HCT116 (cell line): ENCODE measurements around the gene OR6S1. TPM values are rescaled to one million over a fixed set of nuclear protein-coding genes. Genes with fewer than 3 reads are reported as not detected.
"Not testable (repeated sequence)": the region's sequence is repeated elsewhere in the genome, so short reads cannot be mapped to it uniquely, and the experiment has no call there.

Experiments used
- ATAC-seq: fragments of 200-7000 bp; cut with Tn5 transposase; 2 replicates; pipeline ENCODE4 v1.9.1; 2020; ENCODE audit warnings: mild to moderate bottlenecking, moderate library complexity
- BruUV-seq: library from RNA; stranded (reverse); fragments of 400-500 nt; replicated peaks from 2 replicates; lab custom pipeline; 2021; lab: Mats Ljungman, UMichigan
- CTCF ChIA-PET: fragments of 300-600 bp; sonication (Branson Sonifier 250); formaldehyde crosslinking; loops from one replicate; lab custom pipeline; 2021; ENCODE audit warnings: antibody characterized with exemption; lab: Charles Lee
- POLR2A ChIA-PET: fragments of 300-600, 350-600 bp; sonication (Branson Sonifier 250); formaldehyde crosslinking; loops from one replicate; lab custom pipeline; 2021; ENCODE audit warnings: antibody characterized with exemption; lab: Charles Lee
- RAD21 ChIA-PET, 2 experiments: fragments of 300-600 bp; sonication (Branson Sonifier 250); formaldehyde crosslinking; loops; one replicate each; lab custom pipeline; 2023; ENCODE audit warnings: low total read pairs in 2 of 2; ENCODE audit not compliant: uncharacterized antibody in 2 of 2, unreplicated experiment in 2 of 2, low non-redundant PET in 1 of 2; lab: Charles Lee
- DNase-seq: peaks from one replicate; pipeline ENCODE4 v3.0.0-alpha.2; 2010; ENCODE audit warnings: low read depth, low spot score
- H2AFZ ChIP-seq: fragments of 200-600 bp; shearing (Covaris generic), sonication (generic); 2 replicates; pipeline ENCODE4 v1.6.1; 2017; ENCODE audit warnings: low read depth, mixed run types, mixed read lengths, antibody characterized with exemption, low read length; ENCODE audit not compliant: poor library complexity, severe bottlenecking
- H3K27ac ChIP-seq: 2 replicates; pipeline ENCODE4 v1.5.1; 2012; ENCODE audit warnings: low read depth, low read length
- H3K27me3 ChIP-seq: fragments of 200-600 bp; sonication (generic); 2 replicates; pipeline ENCODE4 v1.6.1; 2016; ENCODE audit warnings: mixed run types, low read length, mixed read lengths; ENCODE audit not compliant: insufficient read depth
- H3K36me3 ChIP-seq, 2 experiments: fragments of 200-500 bp in 1 of 2; fragments of 200-600 bp in 1 of 2; sonication (Bioruptor generic) in 1 of 2; sonication (generic) in 1 of 2; 2 replicates each; pipeline versions ENCODE4 v1.5.1 to v1.6.1; 2014 to 2016; ENCODE audit warnings: low read length in 2 of 2, inconsistent platforms in 1 of 2, mixed read lengths in 1 of 2, mixed run types in 1 of 2; ENCODE audit not compliant: insufficient read depth in 2 of 2, control insufficient read depth in 1 of 2
- H3K4me1 ChIP-seq, 2 experiments: fragments of 200-600 bp in 1 of 2; sonication (generic) in 1 of 2; 2 replicates each; pipeline versions ENCODE4 v1.5.1 to v1.6.1; 2012 to 2017; ENCODE audit warnings: low read length in 2 of 2, inconsistent platforms in 1 of 2, mild to moderate bottlenecking in 1 of 2, mixed read lengths in 1 of 2, mixed run types in 1 of 2, moderate library complexity in 1 of 2; ENCODE audit not compliant: insufficient read depth in 2 of 2, control insufficient read depth in 1 of 2
- H3K4me2 ChIP-seq: fragments of 200-600 bp; sonication (generic); 2 replicates; pipeline ENCODE4 v1.6.1; 2017; ENCODE audit warnings: mixed run types, low read length, mixed read lengths
- H3K4me3 ChIP-seq, 2 experiments: fragments of 200-600 bp in 1 of 2; sonication (generic) in 1 of 2; replicated peaks in 1 of 2; 2 replicates each; pipeline ENCODE4 v1.5.1; 2011 to 2016; ENCODE audit warnings: low read length in 2 of 2, control low read depth in 1 of 2, low read depth in 1 of 2, mild to moderate bottlenecking in 1 of 2, mixed read lengths in 1 of 2, mixed run types in 1 of 2
- H3K79me2 ChIP-seq: fragments of 200-600 bp; sonication (generic); 2 replicates; pipeline ENCODE4 v1.6.1; 2017; ENCODE audit warnings: mild to moderate bottlenecking, mixed run types, low read length, moderate library complexity, mixed read lengths; ENCODE audit not compliant: insufficient read depth
- H3K9ac ChIP-seq: fragments of 200-600 bp; sonication (generic); 2 replicates; pipeline ENCODE4 v1.6.1; 2016; ENCODE audit warnings: low read length, mixed read lengths
- H3K9me2 ChIP-seq: fragments of 200-600 bp; sonication (generic), shearing (Covaris generic); 2 replicates; pipeline ENCODE4 v1.6.1; 2017; ENCODE audit warnings: mixed run types, mild to moderate bottlenecking, moderate library complexity; ENCODE audit not compliant: insufficient read depth
- H3K9me3 ChIP-seq, 2 experiments: fragments of 200-500 bp in 1 of 2; fragments of 200-600 bp in 1 of 2; sonication (Bioruptor generic) in 1 of 2; sonication (generic) in 1 of 2; 2 replicates each; pipeline ENCODE4 v1.6.1; 2014 to 2017; ENCODE audit warnings: low read length in 2 of 2, mixed read lengths in 2 of 2, inconsistent platforms in 1 of 2, low read depth in 1 of 2, mild to moderate bottlenecking in 1 of 2, mixed run types in 1 of 2, moderate library complexity in 1 of 2; ENCODE audit not compliant: control insufficient read depth in 1 of 2, insufficient read depth in 1 of 2
- H4K20me1 ChIP-seq: fragments of 200-600 bp; sonication (generic), shearing (Covaris generic); 2 replicates; pipeline ENCODE4 v1.6.1; 2017; ENCODE audit warnings: mixed run types, mild to moderate bottlenecking, moderate library complexity; ENCODE audit not compliant: insufficient read depth
- CEBPB ChIP-seq: IDR thresholded peaks from 2 replicates; pipeline ENCODE4 v1.6.1; 2012; ENCODE audit warnings: low read depth
- EGR1 ChIP-seq: IDR thresholded peaks from 2 replicates; pipeline ENCODE4 v1.6.1; 2012; ENCODE audit warnings: low read depth
- EZH2 ChIP-seq: fragments of 200-600 bp; sonication (generic); IDR thresholded peaks from 2 replicates; pipeline ENCODE4 v1.6.1; 2017; ENCODE audit warnings: antibody characterized with exemption, mixed run types
- TCF7L2 ChIP-seq: IDR thresholded peaks from 2 replicates; pipeline ENCODE4 v1.7.0; 2011; ENCODE audit warnings: borderline replicate concordance, inconsistent platforms; ENCODE audit not compliant: insufficient read depth, insufficient read length; ENCODE audit errors: extremely low read depth
- YY1 ChIP-seq: IDR thresholded peaks from 2 replicates; pipeline ENCODE4 v1.6.1; 2011; ENCODE audit warnings: low read length, low read depth, moderate library complexity, mild to moderate bottlenecking; ENCODE audit not compliant: insufficient replicate concordance; ENCODE audit errors: extremely low read depth
- intact Hi-C: fragments of 100-400 bp; cut with micrococcal nuclease; formaldehyde crosslinking; loops from 2 replicates; pipeline ENCODE4 v1.10.0; 2022
- total RNA-seq: library from RNA; stranded (reverse); gene quantifications from one replicate; pipeline ENCODE4 v1.2.1, GENCODE V29; 2021; ENCODE audit not compliant: unreplicated experiment
- TF ChIP-seq, protein P1 (sequence below): IDR thresholded peaks from 2 replicates; pipeline ENCODE4 v1.6.1; 2012

Gene OR6S1
- total RNA-seq, 1 experiment from 2014 or later: not detected

DNA sequence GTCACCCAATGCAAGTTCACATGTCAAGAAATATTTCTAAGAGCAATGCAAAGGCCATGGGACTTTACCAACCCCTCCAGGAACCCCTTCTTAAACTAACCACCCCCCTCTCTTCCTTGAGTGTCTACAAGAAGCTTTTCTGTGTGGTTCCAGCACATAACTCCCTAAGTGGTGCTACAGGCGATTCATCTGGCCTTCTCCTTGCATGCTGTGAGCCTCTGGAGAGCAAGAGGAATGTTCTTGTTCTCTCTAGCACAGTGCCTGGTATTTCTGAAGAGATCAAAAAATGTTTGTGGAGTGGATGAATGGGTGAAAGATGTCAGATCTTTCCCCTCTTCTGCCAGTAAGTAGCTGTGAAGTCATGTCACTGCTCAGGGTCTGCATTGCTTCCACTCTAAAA is 44.4 kb downstream of the OR6S1 start (continued):
- no peak for TF ChIP-seq TCF7L2

DNA sequence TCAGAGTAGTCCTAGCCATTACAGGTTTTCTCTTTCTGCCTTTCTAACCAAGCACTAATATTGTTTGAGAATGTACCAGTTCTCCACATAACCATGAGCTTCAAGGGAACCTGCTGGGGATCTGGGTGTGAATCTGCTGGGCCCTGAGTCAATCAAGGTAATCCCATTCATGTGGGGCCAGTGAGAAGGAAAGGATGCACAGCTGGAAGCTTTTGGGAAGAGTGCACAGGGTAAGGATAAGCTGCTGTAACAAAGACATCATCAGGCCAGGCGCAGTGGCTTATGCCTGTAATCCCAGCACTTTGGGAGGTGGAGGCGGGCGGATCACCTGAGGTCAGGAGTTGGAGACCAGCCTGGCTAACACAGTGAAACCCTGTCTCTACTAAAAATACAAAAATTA is 45.8 kb downstream of the OR6S1 start:
- H3K79me2 ChIP-seq, H3K9me3 ChIP-seq, BruUV-seq, H3K4me2 ChIP-seq, H3K36me3 ChIP-seq, RAD21 ChIA-PET, H3K9me2 ChIP-seq, H3K4me3 ChIP-seq, DNase-seq, CTCF ChIA-PET, H3K4me1 ChIP-seq, H3K9ac ChIP-seq, POLR2A ChIA-PET, H4K20me1 ChIP-seq, ATAC-seq, intact Hi-C loops, H3K27ac ChIP-seq, H2AFZ ChIP-seq: not testable (repeated sequence)
- H3K27me3 ChIP-seq: peaks cover 12% of the 10 kb centered on the region; the same call in 1 of the 2 replicates

DNA sequence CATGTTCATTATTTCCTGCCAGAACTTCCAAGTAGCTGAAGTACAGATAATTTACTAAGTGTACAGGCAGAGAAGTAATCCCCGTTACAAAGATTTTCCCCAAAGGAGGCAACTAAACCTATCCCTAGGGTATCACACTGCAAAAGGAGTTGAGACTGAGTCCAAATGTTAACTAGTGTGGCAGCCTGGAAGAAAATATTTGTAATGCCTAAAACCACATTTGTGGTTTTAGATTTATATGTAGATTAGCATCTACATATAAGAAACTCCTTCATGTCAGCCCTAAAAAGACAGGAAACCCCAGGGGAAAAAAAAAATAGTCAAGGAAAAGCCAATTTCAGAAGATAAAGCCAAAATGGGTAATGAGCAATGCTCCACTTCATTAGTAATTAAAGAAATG is 48.9 kb downstream of the OR6S1 start:
- DNase-seq (no peak), ATAC-seq (no peak)
- no peak overlapping the region for H3K4me2 ChIP-seq
- H3K27me3 ChIP-seq: peaks cover 14% of the 10 kb centered on the region; the same call in 1 of the 2 replicates
- no peak overlapping the region for H3K9ac ChIP-seq
- no peaks in the 10 kb centered on the region for H3K79me2 ChIP-seq
- intact Hi-C loops: no loop called here
- H3K4me3 ChIP-seq: no peak overlapping the region
- no peak for TF ChIP-seq YY1
- TF ChIP-seq, protein P1, sequence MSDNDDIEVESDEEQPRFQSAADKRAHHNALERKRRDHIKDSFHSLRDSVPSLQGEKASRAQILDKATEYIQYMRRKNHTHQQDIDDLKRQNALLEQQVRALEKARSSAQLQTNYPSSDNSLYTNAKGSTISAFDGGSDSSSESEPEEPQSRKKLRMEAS: no peak
- no peak for TF ChIP-seq EZH2
- no peak for TF ChIP-seq EGR1
- no peak for TF ChIP-seq CEBPB
- no peak overlapping the region for H3K27ac ChIP-seq
- H3K9me3 ChIP-seq: no peaks in the 10 kb centered on the region
- BruUV-seq: no TSS peak
- ChIA-PET CTCF (no interaction called here), POLR2A (no interaction called here), RAD21 (no interaction called here)
- H3K4me1 ChIP-seq: no peaks in the 10 kb centered on the region
- no peaks in the 10 kb centered on the region for H4K20me1 ChIP-seq
- H3K36me3 ChIP-seq: no peaks in the 10 kb centered on the region
- no peaks in the 10 kb centered on the region for H3K9me2 ChIP-seq
- no peak overlapping the region for H2AFZ ChIP-seq
